Measurements from ENCODE around the gene CDH4.

- TF ChIP-seq CTCF (conservative IDR thresholded peaks at IDR 0.05) (no peak), EZH2 (IDR thresholded peaks at IDR 0.05; ENCODE audit: low read depth) (no peak)
Observed at GRCh38 chr20:61866165-61866564, 614.1 kb downstream of the CDH4 start.
